Right atrium auricular region (tissue), 2 donors: Measurements from ENCODE around the gene CNTNAP2. TPM values are rescaled to one million over a fixed set of nuclear protein-coding genes. Genes with fewer than 3 reads are reported as not detected.

Experiments used
- DNase-seq: peaks from one replicate; pipeline ENCODE4 v3.0.0-alpha.2; 2019; ENCODE audit warnings: low spot score
- H3K27ac ChIP-seq, 2 donors: fragments of 200-600 bp; sonication (generic); 1 replicate in 1 of 2; 2 replicates in 1 of 2; pipeline ENCODE4 v1.5.1; 2016 to 2019
- H3K27me3 ChIP-seq, 2 donors: fragments of 200-600 bp; sonication (generic); one replicate each; pipeline versions ENCODE4 v1.5.1 to v1.6.0; 2017 to 2019
- H3K36me3 ChIP-seq: fragments of 200-600 bp; sonication (generic); one replicate; pipeline ENCODE4 v1.5.1; 2016
- H3K4me1 ChIP-seq, 2 donors: fragments of 200-600 bp; sonication (generic); one replicate each; pipeline versions ENCODE4 v1.5.1 to v1.6.0; 2017 to 2019
- H3K4me3 ChIP-seq, 2 donors: fragments of 200-600 bp; sonication (generic); 1 replicate in 1 of 2; 2 replicates in 1 of 2; pipeline ENCODE4 v1.5.1; 2017 to 2019; ENCODE audit warnings: mild to moderate bottlenecking in 1 of 2, moderate library complexity in 1 of 2
- H3K9me3 ChIP-seq, 2 donors: fragments of 200-600 bp; sonication (generic); one replicate each; pipeline ENCODE4 v1.5.1; 2019
- CTCF ChIP-seq, 2 donors: fragments of 200-600 bp; sonication (generic); IDR thresholded peaks; one replicate each; pipeline ENCODE4 v1.5.1; 2019; ENCODE audit warnings: antibody characterized with exemption in 2 of 2
- total RNA-seq, 2 donors: library from RNA; depleted of rRNA; stranded (reverse); fragments of >200 nt; gene quantifications; one replicate each; pipeline ENCODE4 v1.1.0, GENCODE V29; 2016

The CNTNAP2 gene
- total RNA-seq, 2 donors from 2014 or later, result 1.1 to 1.7 TPM

- no peak for DNase-seq
- Histone ChIP-seq H3K27ac (no peak overlapping the region), H3K36me3 (no peaks in the 10 kb centered on the region), H3K27me3 (no peaks in the 10 kb centered on the region), H3K9me3 (no peaks in the 10 kb centered on the region), H3K4me1 (no peaks in the 10 kb centered on the region), H3K4me3 (no peak overlapping the region)
- no peak for TF ChIP-seq CTCF (IDR thresholded peaks at IDR 0.05)
Measured at GRCh38 chr7:147999962-148000361, 1883.4 kb downstream of the CNTNAP2 start.

DNA sequence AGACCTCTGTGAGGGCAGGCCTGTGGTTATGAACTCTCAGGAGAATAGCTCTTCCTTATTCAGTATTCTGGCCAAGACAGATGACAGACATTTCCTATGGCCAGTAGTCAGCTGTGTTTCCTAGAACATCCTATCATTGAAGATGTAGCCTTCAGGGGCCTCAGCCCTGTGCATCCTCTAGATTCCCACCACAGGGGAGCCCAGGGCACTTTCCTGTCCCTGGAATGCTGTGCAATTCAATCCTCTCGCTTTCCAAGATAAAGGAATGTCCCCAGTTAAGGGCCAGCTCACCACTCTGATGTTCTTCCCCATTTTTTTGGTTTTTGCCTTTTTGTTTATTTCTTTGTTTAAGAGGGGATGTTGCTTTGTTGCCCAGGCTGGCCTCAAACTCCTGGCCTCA is 1895.2 kb downstream of the CNTNAP2 start:
- H3K4me3 ChIP-seq, result no peak overlapping the region

GRCh38 chr7:148014001-148014400 is 1897.4 kb downstream of the CNTNAP2 start:
- no peak overlapping the region for H3K27ac ChIP-seq
- H3K9me3 ChIP-seq, result no peaks in the 10 kb centered on the region
- H3K4me1 ChIP-seq, result no peaks in the 10 kb centered on the region
- TF ChIP-seq CTCF (IDR thresholded peaks at IDR 0.05), result no peak
- no peak overlapping the region for H3K4me3 ChIP-seq
- DNase-seq, result no peak
- no peaks in the 10 kb centered on the region for H3K27me3 ChIP-seq
- H3K36me3 ChIP-seq, result no peaks in the 10 kb centered on the region

More for the DNA sequence above, 1895.2 kb downstream of the CNTNAP2 start:
- Histone ChIP-seq H3K27me3 (no peaks in the 10 kb centered on the region), H3K27ac (no peak overlapping the region), H3K9me3 (no peaks in the 10 kb centered on the region), H3K36me3 (no peaks in the 10 kb centered on the region), H3K4me1 (no peaks in the 10 kb centered on the region)
- no peak for TF ChIP-seq CTCF (IDR thresholded peaks at IDR 0.05)
- no peak for DNase-seq

GRCh38 chr7:148014541-148014940 is 1897.9 kb downstream of the CNTNAP2 start:
- H3K4me3 ChIP-seq, result no peak overlapping the region
- TF ChIP-seq CTCF (IDR thresholded peaks at IDR 0.05), result no peak
- H3K4me1 ChIP-seq, result no peaks in the 10 kb centered on the region
- H3K27me3 ChIP-seq, result no peaks in the 10 kb centered on the region
- DNase-seq, result no peak
- no peak overlapping the region for H3K27ac ChIP-seq
- no peaks in the 10 kb centered on the region for H3K9me3 ChIP-seq
- H3K36me3 ChIP-seq, result no peaks in the 10 kb centered on the region

GRCh38 chr7:148017126-148017525 is 1900.5 kb downstream of the CNTNAP2 start:
- DNase-seq, result no peak
- Histone ChIP-seq H3K9me3 (no peaks in the 10 kb centered on the region), H3K4me3 (no peak overlapping the region), H3K36me3 (no peaks in the 10 kb centered on the region), H3K27ac (no peak overlapping the region), H3K27me3 (no peaks in the 10 kb centered on the region), H3K4me1 (no peaks in the 10 kb centered on the region)
- TF ChIP-seq CTCF (IDR thresholded peaks at IDR 0.05), result no peak

DNA sequence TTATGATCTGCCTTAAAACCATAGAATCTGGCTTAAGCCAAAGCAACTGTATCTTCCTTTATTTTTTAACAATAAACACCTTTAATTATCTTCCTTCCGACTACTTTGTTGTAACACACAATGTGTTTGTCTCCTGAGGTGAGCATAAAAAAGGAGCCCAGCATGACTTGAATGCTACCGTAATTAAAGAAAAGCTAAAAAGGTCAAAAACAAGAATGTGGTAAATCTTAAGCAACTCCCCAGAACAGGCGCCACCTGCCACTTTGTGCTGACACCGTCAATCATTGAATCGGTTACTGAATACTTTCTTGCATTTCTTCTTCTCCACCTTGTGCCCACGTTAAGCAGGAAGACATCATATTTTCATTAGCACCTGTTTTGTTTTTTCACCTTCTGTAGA is 1904.1 kb downstream of the CNTNAP2 start:
- Histone ChIP-seq H3K4me3 (no peak overlapping the region), H3K27ac (no peak overlapping the region), H3K9me3 (no peaks in the 10 kb centered on the region), H3K4me1 (no peaks in the 10 kb centered on the region), H3K27me3 (no peaks in the 10 kb centered on the region), H3K36me3 (no peaks in the 10 kb centered on the region)
- no peak for DNase-seq
- TF ChIP-seq CTCF (IDR thresholded peaks at IDR 0.05), result no peak
